Stimulated activated naive CD4-positive, alpha-beta T cell treated with Interleukin-2 at 50 U/mL for 16 hours (primary cell): Measurements from ENCODE around the gene BHMT.
A peak's percentile ranks its signal among the peaks of the same experiment; 100 is the strongest.
"Not testable (repeated sequence)": the region's sequence is repeated elsewhere in the genome, so short reads cannot be mapped to it uniquely, and the experiment has no call there.

Experiments
- DNase-seq: peaks from one replicate; lab custom pipeline; 2025; lab: John Stamatoyannopoulos, UW

Gene BHMT

GRCh38 chr5:79111960-79112702, 522 bp downstream of the BHMT start:
- DNase-seq = no peak

- DNase-seq = no peak
These were observed 1.1 kb downstream of the BHMT start for GRCh38 chr5:79112703-79113058.

GRCh38 chr5:79119486-79119885, 7.9 kb downstream of the BHMT start:
- no peak for DNase-seq

GRCh38 chr5:79120221-79120620, 8.6 kb downstream of the BHMT start:
- no peak for DNase-seq

GRCh38 chr5:79122973-79123372, 11.4 kb downstream of the BHMT start:
- no peak for DNase-seq

- DNase-seq = no peak
These were observed 13.0 kb downstream of the BHMT start for GRCh38 chr5:79124607-79125006.

GRCh38 chr5:79130781-79131180, 19.2 kb downstream of the BHMT start:
- no peak for DNase-seq

- DNase-seq = no peak
These were observed 21.6 kb downstream of the BHMT start for GRCh38 chr5:79133121-79133656.

- peak; percentile 54 for DNase-seq
These were observed 22.2 kb downstream of the BHMT start for GRCh38 chr5:79133657-79134451.

- no peak for DNase-seq
These were observed 24.4 kb downstream of the BHMT start for GRCh38 chr5:79135790-79136553.

GRCh38 chr5:79136618-79137017, 25.0 kb downstream of the BHMT start:
- no peak for DNase-seq

GRCh38 chr5:79140553-79140952, 28.9 kb downstream of the BHMT start:
- DNase-seq = no peak

GRCh38 chr5:79143684-79144379, 32.2 kb downstream of the BHMT start:
- no peak for DNase-seq

- DNase-seq = no peak
These were observed 35.5 kb downstream of the BHMT start for GRCh38 chr5:79147076-79147475.

GRCh38 chr5:79149433-79149832, 37.8 kb downstream of the BHMT start:
- no peak for DNase-seq

GRCh38 chr5:79151942-79152671, 40.5 kb downstream of the BHMT start:
- no peak for DNase-seq

GRCh38 chr5:79157305-79157704, 45.7 kb downstream of the BHMT start:
- DNase-seq = no peak

- DNase-seq = not testable (repeated sequence)
These were observed 50.0 kb downstream of the BHMT start for GRCh38 chr5:79161647-79162046.

GRCh38 chr5:79168031-79168430, 56.4 kb downstream of the BHMT start:
- DNase-seq = no peak

GRCh38 chr5:79170661-79171060, 59.1 kb downstream of the BHMT start:
- DNase-seq = no peak

GRCh38 chr5:79171635-79172245, 60.1 kb downstream of the BHMT start:
- no peak for DNase-seq
